ENCODE results near the gene TIAL1. TPM values are rescaled to one million over a fixed set of nuclear protein-coding genes. Genes with fewer than 3 reads are reported as not detected.

Gene TIAL1
- total RNA-seq, 2 experiments from 2014 or later = 159 to 174 TPM

DNA sequence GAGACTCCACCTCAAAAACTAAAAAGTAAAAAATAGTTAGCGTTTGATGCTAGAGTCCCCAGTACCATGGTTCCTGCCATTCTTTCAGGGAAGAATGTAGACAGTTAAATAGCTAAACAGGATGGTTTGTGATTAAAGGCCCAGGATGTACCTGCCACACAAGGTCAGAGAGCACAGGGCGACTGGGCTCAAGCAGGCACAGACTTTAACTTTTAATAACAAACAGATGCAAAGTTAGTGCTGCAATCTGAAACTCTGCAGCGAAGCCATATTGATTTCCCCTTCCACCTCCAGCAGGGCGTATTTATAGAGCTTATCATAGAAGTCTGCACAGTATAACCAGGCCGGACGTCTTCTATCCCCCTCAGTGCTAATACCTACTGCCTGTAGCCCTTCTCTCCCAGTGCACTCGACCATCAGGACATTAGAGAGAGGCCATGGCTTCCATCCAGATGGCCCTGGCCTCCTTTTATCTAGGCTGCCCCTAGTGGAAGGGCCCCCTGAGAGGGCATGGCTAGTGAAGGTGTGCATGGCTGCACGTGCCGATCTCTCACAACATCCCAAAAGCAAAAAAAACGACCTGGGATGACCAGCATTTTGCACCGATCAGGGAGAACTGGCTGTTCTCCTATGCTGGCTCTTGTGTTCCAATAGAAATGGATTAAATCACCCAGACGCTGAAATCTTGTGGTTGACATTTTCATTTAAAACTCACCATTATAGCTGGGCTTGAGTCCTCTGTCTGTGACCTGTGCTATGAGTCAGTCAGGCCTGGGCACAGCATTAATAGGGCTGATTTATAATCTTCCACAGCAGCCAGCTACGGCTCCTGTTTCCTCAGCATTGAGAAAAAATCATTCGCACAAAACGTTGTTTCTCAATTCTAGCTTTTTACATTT is 46.8 kb upstream of the TIAL1 start:
- POLR2A ChIA-PET = interaction anchor here (1.0 to 1.6 kb wide), 3 partner anchors 8 to 82 kb away, joined by 4 to 11 read pairs (median 5); partner anchors contain the start of genes BAG3 and INPP5F
- CTCF ChIA-PET = interaction anchor here (0.9 to 1.7 kb wide), 8 partner anchors 8 to 436 kb away, joined by 3 to 5 read pairs (median 3); partner anchors contain the start of genes BAG3, GRK5 and RGS10
- Histone ChIP-seq H3K27me3 (ENCODE audit: control insufficient read depth in 1 of 2, insufficient read depth in 2 of 2, low read length in 2 of 2) (no peaks in the 10 kb centered on the region), H3K36me3 (ENCODE audit: insufficient read depth, low read length) (no peaks in the 10 kb centered on the region), H3K27ac (ENCODE audit: low read depth in 1 of 2, low read length in 2 of 2) (no peak overlapping the region), H3K4me1 (ENCODE audit: insufficient read depth, low read length) (peaks cover 29% of the 10 kb centered on the region), H3K4me3 (ENCODE audit: low read length) (no peak overlapping the region), H3K9me3 (ENCODE audit: control insufficient read depth in 1 of 2, insufficient read depth in 1 of 2, low read length in 2 of 2) (peaks cover 8 to 9% of the 10 kb centered on the region in 2 experiments)
- Mint-ChIP-seq H3K4me1 (ENCODE audit: low read depth) (peaks cover 24% of the 10 kb centered on the region), H3K9me3 (no peaks in the 10 kb centered on the region), H3K27ac (no peak overlapping the region), H3K27me3 (no peaks in the 10 kb centered on the region), H3K36me3 (ENCODE audit: low read depth) (no peaks in the 10 kb centered on the region), H3K4me3 (no peak overlapping the region)
- ATAC-seq (ENCODE audit: poor library complexity) = no peak
- no peak for DNase-seq
- TF ChIP-seq, protein P1, sequence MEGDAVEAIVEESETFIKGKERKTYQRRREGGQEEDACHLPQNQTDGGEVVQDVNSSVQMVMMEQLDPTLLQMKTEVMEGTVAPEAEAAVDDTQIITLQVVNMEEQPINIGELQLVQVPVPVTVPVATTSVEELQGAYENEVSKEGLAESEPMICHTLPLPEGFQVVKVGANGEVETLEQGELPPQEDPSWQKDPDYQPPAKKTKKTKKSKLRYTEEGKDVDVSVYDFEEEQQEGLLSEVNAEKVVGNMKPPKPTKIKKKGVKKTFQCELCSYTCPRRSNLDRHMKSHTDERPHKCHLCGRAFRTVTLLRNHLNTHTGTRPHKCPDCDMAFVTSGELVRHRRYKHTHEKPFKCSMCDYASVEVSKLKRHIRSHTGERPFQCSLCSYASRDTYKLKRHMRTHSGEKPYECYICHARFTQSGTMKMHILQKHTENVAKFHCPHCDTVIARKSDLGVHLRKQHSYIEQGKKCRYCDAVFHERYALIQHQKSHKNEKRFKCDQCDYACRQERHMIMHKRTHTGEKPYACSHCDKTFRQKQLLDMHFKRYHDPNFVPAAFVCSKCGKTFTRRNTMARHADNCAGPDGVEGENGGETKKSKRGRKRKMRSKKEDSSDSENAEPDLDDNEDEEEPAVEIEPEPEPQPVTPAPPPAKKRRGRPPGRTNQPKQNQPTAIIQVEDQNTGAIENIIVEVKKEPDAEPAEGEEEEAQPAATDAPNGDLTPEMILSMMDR (IDR thresholded peaks at IDR 0.05) = no peak
- intact Hi-C loops (cut with DNase I, micrococcal nuclease) = no loop called here

- Histone ChIP-seq H3K36me3 (ENCODE audit: insufficient read depth, low read length) (no peaks in the 10 kb centered on the region), H3K4me3 (ENCODE audit: low read length) (no peak overlapping the region), H3K27ac (ENCODE audit: low read depth in 1 of 2, low read length in 2 of 2) (no peak overlapping the region), H3K9me3 (ENCODE audit: control insufficient read depth in 1 of 2, insufficient read depth in 1 of 2, low read length in 2 of 2) (peaks cover 8 to 9% of the 10 kb centered on the region in 2 experiments), H3K4me1 (ENCODE audit: insufficient read depth, low read length) (peaks cover 29% of the 10 kb centered on the region), H3K27me3 (ENCODE audit: control insufficient read depth in 1 of 2, insufficient read depth in 2 of 2, low read length in 2 of 2) (no peaks in the 10 kb centered on the region)
- ATAC-seq (ENCODE audit: poor library complexity) = peak; percentile 93
- Mint-ChIP-seq H3K27ac (peak overlapping the region; percentile 41), H3K27me3 (no peaks in the 10 kb centered on the region), H3K4me3 (peak overlapping the region; percentile 2), H3K9me3 (no peaks in the 10 kb centered on the region), H3K36me3 (ENCODE audit: low read depth) (no peaks in the 10 kb centered on the region), H3K4me1 (ENCODE audit: low read depth) (peaks cover 24% of the 10 kb centered on the region)
- intact Hi-C loops (cut with DNase I, micrococcal nuclease) = no loop called here
- TF ChIP-seq, protein P1 (IDR thresholded peaks at IDR 0.05) = no peak
- POLR2A ChIA-PET = interaction anchor here (1.0 to 1.6 kb wide), 3 partner anchors 9 to 83 kb away, joined by 4 to 11 read pairs (median 5); partner anchors contain the start of genes BAG3 and INPP5F
- CTCF ChIA-PET = interaction anchor here (0.9 to 1.7 kb wide), 5 partner anchors 9 to 99 kb away, joined by 3 to 5 read pairs (median 4); partner anchors contain the start of genes BAG3 and RGS10
- peak in 3 of 14 experiments; percentile 60 to 74 (median 73) for DNase-seq
Observed at GRCh38 chr10:119642556-119643111, 45.9 kb upstream of the TIAL1 start.

DNA sequence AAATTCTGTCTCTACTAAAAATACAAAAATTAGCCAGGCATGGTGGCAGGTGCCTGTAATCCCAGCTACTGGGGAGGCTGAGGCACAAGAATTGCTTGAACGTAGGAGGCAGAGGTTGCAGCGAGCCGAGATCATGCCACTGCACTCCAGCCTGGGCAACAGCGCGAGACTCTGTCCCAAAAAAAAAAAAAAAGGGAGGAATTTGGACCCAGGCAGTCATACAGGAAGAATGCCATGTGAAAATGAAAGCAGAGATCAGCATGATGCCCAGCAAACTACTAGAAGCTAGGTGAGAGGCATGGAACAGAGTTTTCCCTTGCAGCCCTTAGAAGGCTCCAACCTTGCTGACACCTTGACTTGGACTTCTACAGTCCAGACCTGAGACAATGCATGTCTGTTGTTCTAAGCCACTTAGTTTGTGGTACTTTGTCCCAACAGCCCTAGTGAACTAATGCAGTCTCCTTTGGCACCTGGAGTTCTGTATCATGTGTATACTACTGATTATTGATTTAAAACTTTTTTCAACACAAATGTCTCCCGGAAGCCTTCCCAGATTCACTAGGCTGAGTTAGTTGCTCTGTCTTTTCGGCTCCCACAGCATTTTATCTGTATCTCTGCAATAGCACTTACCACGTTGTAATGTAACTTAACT is 44.2 kb upstream of the TIAL1 start:
- DNase-seq (no peak), ATAC-seq (ENCODE audit: poor library complexity) (no peak)
- no peaks in the 10 kb centered on the region for H3K36me3 ChIP-seq (ENCODE audit: insufficient read depth, low read length)
- H3K4me3 Mint-ChIP-seq = no peak overlapping the region
- peaks cover 24% of the 10 kb centered on the region for H3K4me1 Mint-ChIP-seq (ENCODE audit: low read depth)
- no peak overlapping the region for H3K27ac Mint-ChIP-seq
- peaks cover 29% of the 10 kb centered on the region for H3K4me1 ChIP-seq (ENCODE audit: insufficient read depth, low read length)
- CTCF ChIA-PET = no interaction called here
- H3K27me3 ChIP-seq (ENCODE audit: control insufficient read depth in 1 of 2, insufficient read depth in 2 of 2, low read length in 2 of 2) = no peaks in the 10 kb centered on the region
- POLR2A ChIA-PET = no interaction called here
- H3K9me3 ChIP-seq (ENCODE audit: control insufficient read depth in 1 of 2, insufficient read depth in 1 of 2, low read length in 2 of 2) = peaks cover 8 to 9% of the 10 kb centered on the region in 2 experiments
- no peaks in the 10 kb centered on the region for H3K27me3 Mint-ChIP-seq
- H3K36me3 Mint-ChIP-seq (ENCODE audit: low read depth) = no peaks in the 10 kb centered on the region
- H3K9me3 Mint-ChIP-seq = no peaks in the 10 kb centered on the region
- intact Hi-C loops (cut with DNase I, micrococcal nuclease) = no loop called here
- H3K27ac ChIP-seq (ENCODE audit: low read depth in 1 of 2, low read length in 2 of 2) = no peak overlapping the region
- TF ChIP-seq, protein P1 (IDR thresholded peaks at IDR 0.05) = no peak
- no peak overlapping the region for H3K4me3 ChIP-seq (ENCODE audit: low read length)

Measured in CD4-positive, alpha-beta T cell (primary cell).